HepG2 (cell line): Measurements from ENCODE around the gene PREP. TPM values are rescaled to one million over a fixed set of nuclear protein-coding genes. Genes with fewer than 3 reads are reported as not detected.

Experiments
- HMGA1 ChIP-seq: sonication (generic); formaldehyde crosslinking; conservative IDR thresholded peaks from 2 replicates; pipeline ENCODE4 v1.4.0; 2020; ENCODE audit warnings: missing genetic modification reagents
- PCBP2 ChIP-seq: fragments of 200-400 bp; formaldehyde crosslinking; optimal IDR thresholded peaks from 2 replicates; pipeline ENCODE3; 2018; ENCODE audit warnings: low read length, low read depth; ENCODE audit not compliant: poor library complexity, severe bottlenecking
- TCF12 ChIP-seq, 2 experiments: fragments of 450-650 bp in 1 of 2; sonication (generic) in 1 of 2; formaldehyde crosslinking in 1 of 2; IDR thresholded peaks; 2 replicates each; pipeline versions ENCODE4 v1.6.1 to v1.8.0; 2017 to 2022; ENCODE audit warnings: antibody characterized with exemption in 1 of 2, mild to moderate bottlenecking in 1 of 2, missing genetic modification reagents in 1 of 2, moderate library complexity in 1 of 2
- ZNF12 ChIP-seq: sonication (generic); formaldehyde crosslinking; IDR thresholded peaks from 2 replicates; pipeline ENCODE4 v1.5.0; 2020; ENCODE audit warnings: missing genetic modification reagents
- ZNF225 ChIP-seq: sonication (generic); formaldehyde crosslinking; IDR thresholded peaks from 2 replicates; pipeline ENCODE4 v1.4.0; 2020; ENCODE audit warnings: mild to moderate bottlenecking, missing genetic modification reagents
- ZNF343 ChIP-seq: sonication (generic); formaldehyde crosslinking; IDR thresholded peaks from 2 replicates; pipeline ENCODE4 v1.4.0; 2020; ENCODE audit warnings: mild to moderate bottlenecking, missing genetic modification reagents
- ZNF605 ChIP-seq: sonication (generic); formaldehyde crosslinking; IDR thresholded peaks from 2 replicates; pipeline ENCODE4 v1.8.0; 2022; ENCODE audit warnings: mild to moderate bottlenecking, missing genetic modification reagents
- polyA plus RNA-seq, 8 experiments: library from polyadenylated mRNA; depleted of rRNA in 3 of 8; stranded (reverse) in 7 of 8; unstranded in 1 of 8; fragments of >200 nt; fragmentation: Illumina TruSeq in 4 of 8; extraction: Trizol in 4 of 8; gene quantifications; 2 replicates each; pipeline versions ENCODE4 v1.2.1 to v1.2.3, GENCODE V29; 2011 to 2016; ENCODE audit warnings: low read depth in 4 of 8, missing spikeins in 1 of 8, mixed read lengths in 1 of 8; ENCODE audit not compliant: insufficient read depth in 1 of 8
- total RNA-seq, 5 experiments: library from RNA; depleted of rRNA; stranded (reverse); fragments of >200 nt; fragmentation: Illumina TruSeq; extraction: Trizol; gene quantifications; 2 replicates each; pipeline ENCODE4 v1.2.3, GENCODE V29; 2016; ENCODE audit warnings: low read depth in 1 of 5
- TF ChIP-seq, protein P1 (sequence below): sonication (generic); formaldehyde crosslinking; IDR thresholded peaks from 2 replicates; pipeline ENCODE4 v1.9.0; 2021; ENCODE audit warnings: missing genetic modification reagents, borderline replicate concordance
- TF ChIP-seq, protein P2 (sequence below): sonication (generic); formaldehyde crosslinking; IDR thresholded peaks from 2 replicates; pipeline ENCODE4 v1.5.0; 2020; ENCODE audit warnings: mild to moderate bottlenecking, missing genetic modification reagents, borderline replicate concordance
- TF ChIP-seq, protein P3 (sequence below): sonication (generic); formaldehyde crosslinking; IDR thresholded peaks from 2 replicates; pipeline ENCODE4 v1.4.0; 2020; ENCODE audit warnings: missing genetic modification reagents, borderline replicate concordance
- TF ChIP-seq, protein P4 (sequence below): sonication (generic); formaldehyde crosslinking; IDR thresholded peaks from 2 replicates; pipeline ENCODE4 v1.5.0; 2020; ENCODE audit warnings: missing genetic modification reagents

The PREP gene
- total and polyA plus RNA-seq, 2 of the 13 experiments (the other 11 are each of a cell fraction or from before 2014, with no cell fraction given), result 12.6 to 15.9 TPM

DNA sequence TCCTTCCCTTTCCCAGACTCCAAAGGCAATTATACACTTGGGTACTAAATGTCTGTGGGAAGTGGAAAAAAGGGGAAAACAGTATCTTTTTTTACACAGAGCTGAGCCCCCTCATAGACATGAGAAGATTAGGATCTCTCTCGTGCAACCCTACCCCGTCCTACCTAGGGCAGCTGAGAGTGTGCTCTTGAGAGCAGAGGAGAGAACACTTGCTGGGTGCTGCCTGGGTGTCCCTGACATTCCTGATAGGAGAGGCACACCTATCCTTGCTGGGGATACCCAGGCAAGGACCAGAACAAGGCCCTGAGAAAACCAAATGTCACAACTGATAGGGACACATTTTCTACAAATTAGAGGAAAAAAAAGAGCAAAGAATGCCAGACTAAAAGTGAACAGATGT lies 81.2 kb downstream of the PREP start (continued):
- TF ChIP-seq, protein P1, sequence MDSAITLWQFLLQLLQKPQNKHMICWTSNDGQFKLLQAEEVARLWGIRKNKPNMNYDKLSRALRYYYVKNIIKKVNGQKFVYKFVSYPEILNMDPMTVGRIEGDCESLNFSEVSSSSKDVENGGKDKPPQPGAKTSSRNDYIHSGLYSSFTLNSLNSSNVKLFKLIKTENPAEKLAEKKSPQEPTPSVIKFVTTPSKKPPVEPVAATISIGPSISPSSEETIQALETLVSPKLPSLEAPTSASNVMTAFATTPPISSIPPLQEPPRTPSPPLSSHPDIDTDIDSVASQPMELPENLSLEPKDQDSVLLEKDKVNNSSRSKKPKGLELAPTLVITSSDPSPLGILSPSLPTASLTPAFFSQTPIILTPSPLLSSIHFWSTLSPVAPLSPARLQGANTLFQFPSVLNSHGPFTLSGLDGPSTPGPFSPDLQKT, result no peak
- TF ChIP-seq, protein P2, sequence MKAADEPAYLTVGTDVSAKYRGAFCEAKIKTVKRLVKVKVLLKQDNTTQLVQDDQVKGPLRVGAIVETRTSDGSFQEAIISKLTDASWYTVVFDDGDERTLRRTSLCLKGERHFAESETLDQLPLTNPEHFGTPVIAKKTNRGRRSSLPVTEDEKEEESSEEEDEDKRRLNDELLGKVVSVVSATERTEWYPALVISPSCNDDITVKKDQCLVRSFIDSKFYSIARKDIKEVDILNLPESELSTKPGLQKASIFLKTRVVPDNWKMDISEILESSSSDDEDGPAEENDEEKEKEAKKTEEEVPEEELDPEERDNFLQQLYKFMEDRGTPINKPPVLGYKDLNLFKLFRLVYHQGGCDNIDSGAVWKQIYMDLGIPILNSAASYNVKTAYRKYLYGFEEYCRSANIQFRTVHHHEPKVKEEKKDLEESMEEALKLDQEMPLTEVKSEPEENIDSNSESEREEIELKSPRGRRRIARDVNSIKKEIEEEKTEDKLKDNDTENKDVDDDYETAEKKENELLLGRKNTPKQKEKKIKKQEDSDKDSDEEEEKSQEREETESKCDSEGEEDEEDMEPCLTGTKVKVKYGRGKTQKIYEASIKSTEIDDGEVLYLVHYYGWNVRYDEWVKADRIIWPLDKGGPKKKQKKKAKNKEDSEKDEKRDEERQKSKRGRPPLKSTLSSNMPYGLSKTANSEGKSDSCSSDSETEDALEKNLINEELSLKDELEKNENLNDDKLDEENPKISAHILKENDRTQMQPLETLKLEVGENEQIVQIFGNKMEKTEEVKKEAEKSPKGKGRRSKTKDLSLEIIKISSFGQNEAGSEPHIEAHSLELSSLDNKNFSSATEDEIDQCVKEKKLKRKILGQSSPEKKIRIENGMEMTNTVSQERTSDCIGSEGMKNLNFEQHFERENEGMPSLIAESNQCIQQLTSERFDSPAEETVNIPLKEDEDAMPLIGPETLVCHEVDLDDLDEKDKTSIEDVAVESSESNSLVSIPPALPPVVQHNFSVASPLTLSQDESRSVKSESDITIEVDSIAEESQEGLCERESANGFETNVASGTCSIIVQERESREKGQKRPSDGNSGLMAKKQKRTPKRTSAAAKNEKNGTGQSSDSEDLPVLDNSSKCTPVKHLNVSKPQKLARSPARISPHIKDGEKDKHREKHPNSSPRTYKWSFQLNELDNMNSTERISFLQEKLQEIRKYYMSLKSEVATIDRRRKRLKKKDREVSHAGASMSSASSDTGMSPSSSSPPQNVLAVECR, result no peak
- TF ChIP-seq, protein P3, sequence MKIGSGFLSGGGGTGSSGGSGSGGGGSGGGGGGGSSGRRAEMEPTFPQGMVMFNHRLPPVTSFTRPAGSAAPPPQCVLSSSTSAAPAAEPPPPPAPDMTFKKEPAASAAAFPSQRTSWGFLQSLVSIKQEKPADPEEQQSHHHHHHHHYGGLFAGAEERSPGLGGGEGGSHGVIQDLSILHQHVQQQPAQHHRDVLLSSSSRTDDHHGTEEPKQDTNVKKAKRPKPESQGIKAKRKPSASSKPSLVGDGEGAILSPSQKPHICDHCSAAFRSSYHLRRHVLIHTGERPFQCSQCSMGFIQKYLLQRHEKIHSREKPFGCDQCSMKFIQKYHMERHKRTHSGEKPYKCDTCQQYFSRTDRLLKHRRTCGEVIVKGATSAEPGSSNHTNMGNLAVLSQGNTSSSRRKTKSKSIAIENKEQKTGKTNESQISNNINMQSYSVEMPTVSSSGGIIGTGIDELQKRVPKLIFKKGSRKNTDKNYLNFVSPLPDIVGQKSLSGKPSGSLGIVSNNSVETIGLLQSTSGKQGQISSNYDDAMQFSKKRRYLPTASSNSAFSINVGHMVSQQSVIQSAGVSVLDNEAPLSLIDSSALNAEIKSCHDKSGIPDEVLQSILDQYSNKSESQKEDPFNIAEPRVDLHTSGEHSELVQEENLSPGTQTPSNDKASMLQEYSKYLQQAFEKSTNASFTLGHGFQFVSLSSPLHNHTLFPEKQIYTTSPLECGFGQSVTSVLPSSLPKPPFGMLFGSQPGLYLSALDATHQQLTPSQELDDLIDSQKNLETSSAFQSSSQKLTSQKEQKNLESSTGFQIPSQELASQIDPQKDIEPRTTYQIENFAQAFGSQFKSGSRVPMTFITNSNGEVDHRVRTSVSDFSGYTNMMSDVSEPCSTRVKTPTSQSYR (CRISPR knock-in tag), result no peak
- TF ChIP-seq HMGA1 (CRISPR knock-in tag) (no peak), ZNF225 (CRISPR knock-in tag) (no peak), ZNF343 (no peak), PCBP2 (no peak), ZNF605 (no peak), ZNF12 (CRISPR knock-in tag) (no peak), TCF12 (IDR thresholded peaks at IDR 0.05) (no peak), TCF12 (CRISPR knock-in tag; IDR thresholded peaks at IDR 0.05) (no peak)
- TF ChIP-seq, protein P4, sequence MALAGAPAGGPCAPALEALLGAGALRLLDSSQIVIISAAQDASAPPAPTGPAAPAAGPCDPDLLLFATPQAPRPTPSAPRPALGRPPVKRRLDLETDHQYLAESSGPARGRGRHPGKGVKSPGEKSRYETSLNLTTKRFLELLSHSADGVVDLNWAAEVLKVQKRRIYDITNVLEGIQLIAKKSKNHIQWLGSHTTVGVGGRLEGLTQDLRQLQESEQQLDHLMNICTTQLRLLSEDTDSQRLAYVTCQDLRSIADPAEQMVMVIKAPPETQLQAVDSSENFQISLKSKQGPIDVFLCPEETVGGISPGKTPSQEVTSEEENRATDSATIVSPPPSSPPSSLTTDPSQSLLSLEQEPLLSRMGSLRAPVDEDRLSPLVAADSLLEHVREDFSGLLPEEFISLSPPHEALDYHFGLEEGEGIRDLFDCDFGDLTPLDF (CRISPR knock-in tag), result no peak
- TF ChIP-seq, all 625 proteins: peak for 0
